C4-2B (cell line): Measurements from ENCODE around the gene KLHDC8A.

Source experiments
- CTCF ChIP-seq: fragments of 450-650 bp; conservative IDR thresholded peaks from 2 replicates; pipeline ENCODE4 v1.5.1; 2017; ENCODE audit warnings: mild to moderate bottlenecking
- ZFX ChIP-seq: fragments of 450-650 bp; IDR thresholded peaks from 2 replicates; pipeline ENCODE4 v1.6.1; 2017

GRCh38 chr1:205343431-205344065 is 13.2 kb downstream of the KLHDC8A start:
- TF ChIP-seq ZFX (no peak), CTCF (no peak; the same call in 1 of the 2 replicates)
